Psoas muscle (tissue), 8 donors: ENCODE data around the gene LRRC4B. TPM values are rescaled to one million over a fixed set of nuclear protein-coding genes. Genes with fewer than 3 reads are reported as not detected.

ENCODE experiments used
- ATAC-seq, 4 donors: fragments of 200-7000 bp; cut with Tn5 transposase; one replicate each; pipeline ENCODE4 v1.9.1; 2020; ENCODE audit warnings: moderate library complexity in 3 of 4, mild to moderate bottlenecking in 2 of 4
- DNase-seq, 2 donors: peaks; one replicate each; pipeline ENCODE4 v3.0.0-alpha.2; 2020
- H3K27ac ChIP-seq: fragments of 200-600 bp; one replicate; pipeline ENCODE4 v1.8.0; 2022
- H3K27me3 ChIP-seq, 3 donors: fragments of 200-600 bp in 1 of 3; one replicate each; pipeline versions ENCODE4 v1.6.1 to v1.8.0; 2013 to 2022; ENCODE audit warnings: low read length in 2 of 3, mild to moderate bottlenecking in 2 of 3, moderate library complexity in 1 of 3; ENCODE audit not compliant: insufficient read depth in 3 of 3
- H3K36me3 ChIP-seq, 2 donors: fragments of 200-600 bp in 1 of 2; one replicate each; pipeline versions ENCODE4 v1.6.1 to v1.8.0; 2013 to 2022; ENCODE audit warnings: low read depth in 1 of 2, mild to moderate bottlenecking in 1 of 2, moderate library complexity in 1 of 2; ENCODE audit not compliant: insufficient read depth in 1 of 2
- H3K4me1 ChIP-seq: fragments of 200-600 bp; one replicate; pipeline ENCODE4 v1.8.0; 2022
- H3K4me3 ChIP-seq: fragments of 200-600 bp; one replicate; pipeline ENCODE4 v1.8.0; 2022; ENCODE audit warnings: mild to moderate bottlenecking
- H3K9me3 ChIP-seq: fragments of 200-600 bp; one replicate; pipeline ENCODE4 v1.8.0; 2022
- whole genome bisulfite sequencing, 3 donors: extraction: QIAGEN DNeasy Blood & Tissue Kit; methylation state at CpG; one replicate each; pipeline versions ENCODE4 v1.1.6 to v1.1.7; 2013; 5-methylcytosine and 5-hydroxymethylcytosine counted together
- intact Hi-C, 2 donors: fragments of 100-400 bp; cut with DNase I; formaldehyde crosslinking; loops; one replicate each; pipeline versions ENCODE4 v1.11.0 to v1.14.2; 2022
- polyA plus RNA-seq, 3 donors: library from polyadenylated mRNA; stranded (reverse); fragments of 200-250 nt; gene quantifications; one replicate each; pipeline ENCODE4 v1.2.3, GENCODE V29; 2013
- total RNA-seq, 4 donors: library from RNA; stranded (reverse); fragmentation: NEBNext Ultra II Directional in 2 of 4; extraction: Animal tissue kit (Norgen Biotek cat#: 25700) in 2 of 4; gene quantifications; one replicate each; pipeline versions ENCODE4 v1.2.1 to v1.2.4, GENCODE V29; 2021 to 2023
- TF ChIP-seq, protein P1 (sequence below): fragments of 200-600 bp; IDR thresholded peaks from one replicate; pipeline ENCODE4 v1.8.0; 2022; ENCODE audit warnings: antibody characterized with exemption
- donor health status: healthy with polysubstance abuse.
- donor health status: DM: no; HTN: no; CAD: no; lungs with moderate emphysema.
- donor health status: Bipolar disorder and iron deficiency.
- donor health status: healthy.
- donor health status: DM: yes; HTN: yes; CAD: no.
- donor health status: DM: no; HTN: no; CAD: no.
- donor health status: DM: no; HTN: no; CAD: no.
- donor health status: DM: yes; HTN: yes; CAD: no.

The LRRC4B gene
- total and polyA plus RNA-seq, 7 donors: 0.04 to 1.0 (median 0.32) TPM

DNA sequence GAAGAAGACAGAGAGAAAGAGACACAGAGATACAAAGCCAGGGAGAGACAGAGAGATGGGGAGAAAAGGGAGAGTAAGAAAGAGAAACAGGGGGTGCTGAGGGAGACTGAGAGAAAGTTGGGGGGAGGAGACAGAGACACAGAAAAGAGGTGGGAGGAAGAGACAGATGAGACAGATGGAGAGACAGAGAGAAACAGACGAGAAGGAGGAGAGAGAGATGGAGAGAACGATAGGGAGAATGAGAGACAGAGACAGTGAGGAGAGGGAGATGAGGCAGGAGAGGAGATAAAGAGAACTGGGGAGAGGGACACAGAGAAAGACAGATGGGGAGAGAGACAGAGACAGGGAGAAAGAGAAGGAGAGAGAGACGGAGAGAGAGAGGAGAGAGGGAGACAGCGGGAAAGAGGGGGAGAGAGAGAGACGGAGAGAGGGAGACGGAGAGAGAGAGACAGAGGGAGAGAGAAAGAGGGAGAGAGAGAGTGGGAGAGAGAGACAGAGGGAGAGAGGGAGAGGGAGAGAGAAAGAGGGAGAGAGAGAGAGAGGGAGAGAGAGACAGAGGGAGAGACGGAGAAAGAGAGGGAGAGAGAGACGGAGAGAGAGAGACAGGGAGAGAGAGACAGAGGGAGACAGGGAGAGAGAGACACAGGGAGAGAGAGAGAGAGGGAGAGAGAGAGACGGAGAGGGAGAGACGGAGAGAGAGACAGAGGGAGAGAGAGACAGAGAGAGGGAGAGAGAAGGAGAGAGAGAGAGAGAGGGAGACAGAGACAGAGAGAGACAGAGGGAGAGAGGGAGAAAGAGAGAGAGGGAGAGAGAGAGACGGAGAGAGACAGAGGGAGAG is 69.8 kb downstream of the LRRC4B start:
- no peaks in the 10 kb centered on the region for H3K36me3 ChIP-seq
- H3K4me3 ChIP-seq: peak overlapping the region; percentile 72
- ATAC-seq (no peak), DNase-seq (peak in 1 of 2 donors; percentile 0)
- no peaks in the 10 kb centered on the region for H3K9me3 ChIP-seq
- peak overlapping the region; percentile 75 for H3K27ac ChIP-seq
- peaks cover 7% of the 10 kb centered on the region for H3K4me1 ChIP-seq
- WGBS, 3 donors: 27 to 28% (median 27%) methylated on average over 10 to 11 of the region's 11 CpGs
- intact Hi-C loops: no loop called here
- no peaks in the 10 kb centered on the region for H3K27me3 ChIP-seq
- TF ChIP-seq, protein P1, sequence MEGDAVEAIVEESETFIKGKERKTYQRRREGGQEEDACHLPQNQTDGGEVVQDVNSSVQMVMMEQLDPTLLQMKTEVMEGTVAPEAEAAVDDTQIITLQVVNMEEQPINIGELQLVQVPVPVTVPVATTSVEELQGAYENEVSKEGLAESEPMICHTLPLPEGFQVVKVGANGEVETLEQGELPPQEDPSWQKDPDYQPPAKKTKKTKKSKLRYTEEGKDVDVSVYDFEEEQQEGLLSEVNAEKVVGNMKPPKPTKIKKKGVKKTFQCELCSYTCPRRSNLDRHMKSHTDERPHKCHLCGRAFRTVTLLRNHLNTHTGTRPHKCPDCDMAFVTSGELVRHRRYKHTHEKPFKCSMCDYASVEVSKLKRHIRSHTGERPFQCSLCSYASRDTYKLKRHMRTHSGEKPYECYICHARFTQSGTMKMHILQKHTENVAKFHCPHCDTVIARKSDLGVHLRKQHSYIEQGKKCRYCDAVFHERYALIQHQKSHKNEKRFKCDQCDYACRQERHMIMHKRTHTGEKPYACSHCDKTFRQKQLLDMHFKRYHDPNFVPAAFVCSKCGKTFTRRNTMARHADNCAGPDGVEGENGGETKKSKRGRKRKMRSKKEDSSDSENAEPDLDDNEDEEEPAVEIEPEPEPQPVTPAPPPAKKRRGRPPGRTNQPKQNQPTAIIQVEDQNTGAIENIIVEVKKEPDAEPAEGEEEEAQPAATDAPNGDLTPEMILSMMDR: no peak

DNA sequence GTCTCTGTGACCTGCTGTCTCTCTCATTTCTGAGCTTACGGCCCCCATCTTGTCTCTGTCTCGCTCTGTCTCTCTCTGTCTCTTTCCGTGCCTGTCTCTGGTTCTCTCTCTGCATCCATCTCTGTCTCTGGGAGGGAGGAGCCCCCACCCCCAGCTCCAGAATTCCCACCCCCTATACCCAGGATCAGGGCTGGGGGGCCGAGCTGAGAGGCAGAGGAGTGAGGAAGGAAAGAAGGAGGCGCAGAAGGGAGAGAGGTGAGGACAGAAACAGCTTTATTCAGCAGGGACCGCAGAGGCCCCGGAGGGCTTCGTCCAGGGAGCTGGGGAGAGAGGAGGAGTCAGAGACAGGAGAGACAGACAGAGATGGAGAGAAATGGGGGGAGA is 71.2 kb downstream of the LRRC4B start:
- Histone ChIP-seq H3K27ac (peak overlapping the region; percentile 73), H3K27me3 (no peaks in the 10 kb centered on the region), H3K36me3 (no peaks in the 10 kb centered on the region), H3K9me3 (no peaks in the 10 kb centered on the region), H3K4me1 (peaks cover 7% of the 10 kb centered on the region), H3K4me3 (peak overlapping the region; percentile 72)
- intact Hi-C loops: no loop called here
- 20 to 39% (median 31%) methylated on average over 8 of the region's 8 CpGs for WGBS, 3 donors
- ATAC-seq (no peak), DNase-seq (peak in 1 of 2 donors; percentile 9)
- TF ChIP-seq, protein P1: no peak

DNA sequence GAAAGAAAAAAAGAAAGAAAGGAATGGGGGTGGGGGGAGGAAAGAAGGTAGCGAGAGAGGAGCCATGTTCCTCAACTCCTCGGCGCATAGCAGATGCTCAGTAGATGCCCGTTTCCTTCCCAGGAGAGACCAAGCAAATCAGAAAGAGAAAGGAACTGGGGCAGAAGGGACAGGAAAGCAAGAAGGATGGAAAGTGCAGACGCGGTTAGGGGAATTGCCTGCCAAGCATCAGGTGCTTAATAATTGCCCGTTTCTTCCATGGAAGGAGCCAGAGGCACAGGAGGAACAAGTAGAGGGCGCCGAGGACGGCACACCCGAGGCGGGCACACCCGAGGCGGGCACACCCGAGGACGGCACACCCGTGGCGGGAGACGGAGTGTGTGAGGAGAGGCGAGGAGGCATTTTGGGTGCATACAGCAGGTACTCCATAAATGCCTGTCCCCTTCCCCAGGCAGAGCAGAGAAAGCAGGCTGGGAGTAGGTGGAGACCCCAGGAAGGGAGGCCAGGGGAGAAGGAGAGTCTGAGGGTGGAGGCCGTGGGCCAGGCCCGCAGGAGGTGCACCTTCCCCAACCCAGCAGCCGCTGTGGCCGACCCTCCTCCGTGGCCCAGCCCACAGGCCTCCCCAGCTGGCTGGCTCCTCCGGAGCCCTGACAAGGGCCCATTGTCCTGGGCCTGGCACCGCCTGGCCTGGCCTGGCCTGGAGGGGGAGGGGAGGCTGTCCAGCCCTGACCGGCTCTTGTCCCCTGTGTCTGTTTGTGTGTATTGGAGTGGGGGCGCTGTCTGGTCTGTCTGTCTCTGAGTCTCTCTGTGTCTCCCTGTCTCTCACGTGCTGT is 71.8 kb downstream of the LRRC4B start:
- DNase-seq (peak; percentile 52 to 73), ATAC-seq (peak; percentile 18 to 48 (median 28))
- Histone ChIP-seq H3K9me3 (no peaks in the 10 kb centered on the region), H3K27me3 (no peaks in the 10 kb centered on the region), H3K36me3 (no peaks in the 10 kb centered on the region), H3K27ac (peak overlapping the region; percentile 73), H3K4me1 (peaks cover 6% of the 10 kb centered on the region), H3K4me3 (peak overlapping the region; percentile 72)
- intact Hi-C loops: no loop called here
- TF ChIP-seq, protein P1: no peak
- WGBS, 3 donors: 26 to 38% (median 29%) methylated on average over 27 to 30 of the region's 30 CpGs

DNA sequence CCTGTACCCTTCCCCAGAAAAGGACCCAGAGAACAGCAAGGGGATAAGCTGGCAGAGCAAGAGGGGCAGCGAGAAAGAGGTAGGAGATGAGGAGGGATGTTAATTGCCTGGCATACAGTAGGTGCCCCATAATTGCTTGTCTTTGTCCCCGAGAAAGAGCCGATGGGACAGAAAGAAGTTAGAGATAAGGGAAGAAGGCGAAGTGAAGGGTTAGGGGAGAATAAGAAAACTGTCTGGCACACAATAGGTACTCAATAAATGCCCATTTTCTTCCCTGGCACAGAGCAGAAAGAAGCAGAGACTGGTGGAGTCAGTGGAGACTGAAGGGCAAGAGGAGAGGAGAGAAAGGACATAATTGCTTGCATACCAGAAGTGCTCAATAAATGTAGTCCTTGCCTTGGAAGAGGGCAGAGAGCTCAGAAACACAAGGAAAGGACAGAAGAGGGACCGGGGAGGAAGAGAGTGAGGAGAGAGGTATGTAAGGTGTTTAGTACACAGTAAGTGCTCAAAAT is 73.2 kb downstream of the LRRC4B start:
- no peak for ATAC-seq
- TF ChIP-seq, protein P1: no peak
- intact Hi-C loops: no loop called here
- H3K9me3 ChIP-seq: no peaks in the 10 kb centered on the region
- H3K36me3 ChIP-seq: no peaks in the 10 kb centered on the region
- no peaks in the 10 kb centered on the region for H3K27me3 ChIP-seq
- 37 to 67% (median 37%) methylated on average over 5 of the region's 5 CpGs for WGBS, 3 donors
- H3K27ac ChIP-seq: peak overlapping the region; percentile 38
- no peak overlapping the region for H3K4me3 ChIP-seq
- DNase-seq: no peak
- peaks cover 9% of the 10 kb centered on the region for H3K4me1 ChIP-seq
